Sigmoid colon (tissue), 7 donors: Measurements from ENCODE around the gene CALHM1. TPM values are rescaled to one million over a fixed set of nuclear protein-coding genes. Genes with fewer than 3 reads are reported as not detected.

ENCODE experiments used
- DNase-seq: peaks from one replicate; pipeline ENCODE4 v3.0.0-alpha.2; 2019
- H3K27ac ChIP-seq, 4 donors: fragments of 200-600 bp; sonication (generic); one replicate each; pipeline ENCODE4 v1.5.1; 2016 to 2019; ENCODE audit warnings: mild to moderate bottlenecking in 1 of 4
- H3K27me3 ChIP-seq, 3 donors: fragments of 200-600 bp; sonication (generic); one replicate each; pipeline ENCODE4 v1.5.1; 2019; ENCODE audit warnings: mild to moderate bottlenecking in 1 of 3
- H3K36me3 ChIP-seq, 4 donors: fragments of 200-600 bp; sonication (generic); one replicate each; pipeline ENCODE4 v1.5.1; 2016 to 2019
- H3K4me1 ChIP-seq, 4 donors: fragments of 200-600 bp; sonication (generic); one replicate each; pipeline ENCODE4 v1.5.1; 2017 to 2019
- H3K4me3 ChIP-seq, 4 donors: fragments of 200-600 bp; sonication (generic); one replicate each; pipeline ENCODE4 v1.5.1; 2017 to 2019; ENCODE audit warnings: mild to moderate bottlenecking in 2 of 4, moderate library complexity in 1 of 4
- H3K9me3 ChIP-seq, 4 donors: fragments of 200-600 bp in 3 of 4; sonication (generic) in 3 of 4; one replicate each; pipeline versions ENCODE4 v1.5.1 to v1.6.1; 2013 to 2019
- CTCF ChIP-seq, 4 experiments: fragments of 450-650 bp in 3 of 4; fragments of 200-600 bp in 1 of 4; IDR thresholded peaks; one replicate each; pipeline ENCODE4 v1.5.1; 2016 to 2019; ENCODE audit warnings: antibody characterized with exemption in 4 of 4, mild to moderate bottlenecking in 3 of 4, moderate library complexity in 2 of 4
- EP300 ChIP-seq, 4 donors: sonication (generic); formaldehyde crosslinking; IDR thresholded peaks; one replicate each; pipeline ENCODE4 v1.6.1; 2017; ENCODE audit warnings: antibody characterized with exemption in 4 of 4
- POLR2A ChIP-seq, 2 donors: fragments of 450-650 bp; IDR thresholded peaks; one replicate each; pipeline ENCODE4 v1.6.1; 2016; ENCODE audit warnings: antibody characterized with exemption in 2 of 2, mild to moderate bottlenecking in 2 of 2, moderate library complexity in 2 of 2
- POLR2AphosphoS5 ChIP-seq, 4 donors: sonication (generic); formaldehyde crosslinking; IDR thresholded peaks; one replicate each; pipeline ENCODE4 v1.6.1; 2017; ENCODE audit warnings: antibody characterized with exemption in 4 of 4
- WGBS, 2 donors: extraction: QIAGEN DNeasy Blood & Tissue Kit; methylation state at CpG; one replicate each; pipeline ENCODE4 v1.1.7; 2013; 5-methylcytosine and 5-hydroxymethylcytosine counted together
- intact Hi-C: fragments of 100-400 bp; cut with DNase I; formaldehyde crosslinking; loops from one replicate; pipeline ENCODE4 v1.15.1; 2023
- polyA plus RNA-seq, 3 donors: library from polyadenylated mRNA; stranded (reverse); fragments of 200-250 nt; gene quantifications; one replicate each; pipeline ENCODE4 v1.2.3, GENCODE V29; 2013
- total RNA-seq, 4 donors: library from RNA; depleted of rRNA; stranded (reverse); fragments of >200 nt; gene quantifications; one replicate each; pipeline ENCODE4 v1.1.0, GENCODE V29; 2016
- donor health status: healthy with polysubstance abuse.
- donor health status: Bipolar disorder and iron deficiency.
- donor health status: healthy.

CALHM1 gene
- total and polyA plus RNA-seq, 7 donors, result 0.07 TPM; not detected in 6

DNA sequence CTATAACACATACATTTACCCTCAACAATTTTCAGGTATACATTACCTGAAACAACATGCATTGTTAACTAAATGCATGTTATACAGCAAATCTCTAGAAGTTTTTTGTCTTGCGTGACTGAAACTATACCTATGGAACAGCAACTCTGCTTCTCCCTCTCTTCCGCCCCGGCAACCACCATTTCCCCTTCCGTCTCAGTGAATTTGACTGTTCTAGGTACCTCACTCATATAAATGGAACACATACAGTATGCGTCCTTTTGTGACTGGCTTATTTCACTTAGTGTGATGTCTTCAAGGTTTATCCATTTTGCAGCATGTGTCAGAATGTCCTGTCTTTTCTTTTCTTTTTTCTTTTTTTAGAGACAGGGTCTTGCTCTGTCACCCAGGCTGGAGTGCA lies 29.1 kb downstream of the CALHM1 start:
- Histone ChIP-seq H3K4me3 (no peak overlapping the region), H3K36me3 (peaks cover 4 to 93% (median 37%) of the 10 kb centered on the region in 4 donors), H3K4me1 (no peaks in the 10 kb centered on the region), H3K9me3 (no peaks in the 10 kb centered on the region), H3K27ac (no peak overlapping the region), H3K27me3 (no peaks in the 10 kb centered on the region)
- DNase-seq, result no peak
- TF ChIP-seq EP300 (IDR thresholded peaks at IDR 0.05) (no peak), POLR2AphosphoS5 (IDR thresholded peaks at IDR 0.05) (no peak), POLR2A (IDR thresholded peaks at IDR 0.05) (no peak), CTCF (IDR thresholded peaks at IDR 0.05) (no peak)
- intact Hi-C loops, result no loop called here
- WGBS, 2 donors, result 92 to 96% methylated on average over 5 of the region's 5 CpGs

- H3K4me3 ChIP-seq, result no peak overlapping the region
- H3K27ac ChIP-seq, result no peak overlapping the region
- no peaks in the 10 kb centered on the region for H3K9me3 ChIP-seq
- intact Hi-C loops, result no loop called here
- no peak for DNase-seq
- TF ChIP-seq POLR2AphosphoS5 (IDR thresholded peaks at IDR 0.05) (no peak), EP300 (IDR thresholded peaks at IDR 0.05) (no peak), CTCF (IDR thresholded peaks at IDR 0.05) (no peak), POLR2A (IDR thresholded peaks at IDR 0.05) (no peak)
- 65 to 77% methylated on average over 5 of the region's 5 CpGs for WGBS, 2 donors
- H3K36me3 ChIP-seq, result peaks cover 9 to 93% (median 37%) of the 10 kb centered on the region in 4 donors
- H3K27me3 ChIP-seq, result no peaks in the 10 kb centered on the region
- no peaks in the 10 kb centered on the region for H3K4me1 ChIP-seq
Observed at GRCh38 chr10:103428989-103429643, 29.6 kb downstream of the CALHM1 start.

DNA sequence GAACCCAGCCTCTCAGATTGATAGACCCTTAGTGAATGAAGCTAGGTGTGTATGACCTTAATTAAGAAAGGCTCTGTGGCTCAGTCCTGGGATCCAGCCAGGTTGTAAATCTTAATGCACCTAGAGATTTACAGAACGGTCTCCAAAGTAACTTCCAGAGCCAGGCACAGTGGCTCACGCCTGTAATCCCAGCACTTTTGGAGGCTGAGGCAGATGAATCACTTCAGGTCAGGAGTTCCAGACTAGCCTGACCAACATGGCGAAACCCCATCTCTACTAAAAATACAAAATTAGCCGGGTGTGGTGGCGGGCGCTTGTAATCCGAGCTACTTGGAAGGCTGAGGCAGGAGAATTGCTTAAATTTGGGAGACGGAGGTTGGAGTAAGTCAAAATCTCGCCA lies 30.8 kb downstream of the CALHM1 start:
- no peaks in the 10 kb centered on the region for H3K27me3 ChIP-seq
- DNase-seq, result no peak
- no peaks in the 10 kb centered on the region for H3K4me1 ChIP-seq
- WGBS, 2 donors, result 87 to 92% methylated on average over 9 of the region's 9 CpGs
- intact Hi-C loops, result no loop called here
- H3K4me3 ChIP-seq, result no peak overlapping the region
- TF ChIP-seq POLR2AphosphoS5 (IDR thresholded peaks at IDR 0.05) (no peak), POLR2A (IDR thresholded peaks at IDR 0.05) (no peak), CTCF (IDR thresholded peaks at IDR 0.05) (no peak), EP300 (IDR thresholded peaks at IDR 0.05) (no peak)
- no peak overlapping the region for H3K27ac ChIP-seq
- no peaks in the 10 kb centered on the region for H3K9me3 ChIP-seq
- H3K36me3 ChIP-seq, result peaks cover 10 to 93% (median 43%) of the 10 kb centered on the region in 4 donors

GRCh38 chr10:103423748-103424147 lies 35.0 kb downstream of the CALHM1 start:
- TF ChIP-seq POLR2AphosphoS5 (IDR thresholded peaks at IDR 0.05) (no peak), EP300 (IDR thresholded peaks at IDR 0.05) (no peak), CTCF (IDR thresholded peaks at IDR 0.05) (no peak), POLR2A (IDR thresholded peaks at IDR 0.05) (no peak)
- intact Hi-C loops, result no loop called here
- no peaks in the 10 kb centered on the region for H3K27me3 ChIP-seq
- no peak for DNase-seq
- no peak overlapping the region for H3K4me3 ChIP-seq
- WGBS, 2 donors, result 83 to 92% methylated on average over 5 of the region's 5 CpGs
- no peaks in the 10 kb centered on the region for H3K9me3 ChIP-seq
- H3K36me3 ChIP-seq, result peaks cover 36 to 95% (median 55%) of the 10 kb centered on the region in 4 donors
- H3K4me1 ChIP-seq, result no peaks in the 10 kb centered on the region
- H3K27ac ChIP-seq, result no peak overlapping the region

DNA sequence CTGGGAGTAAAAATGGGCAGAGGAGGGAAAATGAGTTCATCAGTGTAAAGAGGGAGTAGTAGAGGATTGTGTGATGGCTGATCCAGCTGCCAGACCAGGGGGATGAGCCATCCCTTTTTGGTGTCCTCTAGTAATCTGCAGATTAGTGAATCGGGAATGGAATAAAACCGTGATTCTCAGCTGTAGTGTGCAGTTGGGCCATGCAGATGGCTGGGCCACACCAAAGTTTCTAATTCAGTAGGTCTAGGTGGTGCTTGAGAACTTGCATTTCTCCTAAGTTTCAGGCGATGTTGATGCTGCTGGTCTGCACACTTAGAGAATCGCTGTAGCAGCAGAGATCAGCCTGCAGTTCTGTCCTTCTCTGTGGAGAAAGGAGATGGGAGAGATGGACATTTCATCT lies 39.6 kb downstream of the CALHM1 start:
- Histone ChIP-seq H3K4me1 (no peaks in the 10 kb centered on the region), H3K27me3 (no peaks in the 10 kb centered on the region), H3K27ac (no peak overlapping the region), H3K9me3 (no peaks in the 10 kb centered on the region), H3K4me3 (no peak overlapping the region), H3K36me3 (peaks cover 55 to 95% (median 77%) of the 10 kb centered on the region in 4 donors)
- TF ChIP-seq POLR2AphosphoS5 (IDR thresholded peaks at IDR 0.05), result no peak
- no peak for TF ChIP-seq POLR2A (IDR thresholded peaks at IDR 0.05)
- no peak for TF ChIP-seq EP300 (IDR thresholded peaks at IDR 0.05)
- TF ChIP-seq CTCF (IDR thresholded peaks at IDR 0.05), result no peak
- intact Hi-C loops, result loop anchor here (5.0 kb wide), 1 partner anchor 173 kb away; no protein-coding TSS in a partner anchor
- no peak for DNase-seq
- WGBS, 2 donors, result 95% methylated on average over 4 of the region's 4 CpGs
